Neural cell (in vitro differentiated cells): Measurements from ENCODE around the gene BCOR.

ENCODE experiments used
- EP300 ChIP-seq: fragments of 450-650 bp; conservative IDR thresholded peaks from 2 replicates; pipeline ENCODE4 v1.6.1; 2014; ENCODE audit warnings: antibody characterized with exemption, mild to moderate bottlenecking, moderate library complexity; ENCODE audit not compliant: poor library complexity, severe bottlenecking
- EZH2 ChIP-seq: fragments of 200-600, 300-800 bp; shearing (Covaris generic), sonication (generic); IDR thresholded peaks from 2 replicates; pipeline ENCODE4 v1.6.1; 2014; ENCODE audit warnings: antibody characterized with exemption, low read length, borderline replicate concordance, mild to moderate bottlenecking; ENCODE audit not compliant: insufficient read depth, poor library complexity, severe bottlenecking
- POLR2AphosphoS5 ChIP-seq: IDR thresholded peaks from 2 replicates; pipeline ENCODE4 v1.6.1; 2012
- RAD21 ChIP-seq: fragments of 450-650 bp; conservative IDR thresholded peaks from 2 replicates; pipeline ENCODE4 v1.6.1; 2014; ENCODE audit warnings: antibody characterized with exemption, mild to moderate bottlenecking, moderate library complexity
- REST ChIP-seq: IDR thresholded peaks from 2 replicates; pipeline ENCODE4 v1.6.1; 2012; ENCODE audit warnings: borderline replicate concordance
- SMC3 ChIP-seq: fragments of 450-650 bp; conservative IDR thresholded peaks from 2 replicates; pipeline ENCODE4 v1.6.1; 2014; ENCODE audit warnings: antibody characterized with exemption, mild to moderate bottlenecking, moderate library complexity; ENCODE audit not compliant: poor library complexity
- TAF1 ChIP-seq: IDR thresholded peaks from 2 replicates; pipeline ENCODE4 v1.6.1; 2012; ENCODE audit warnings: low read depth
- TF ChIP-seq, protein P1 (sequence below): fragments of 450-650 bp; IDR thresholded peaks from 2 replicates; pipeline ENCODE4 v1.5.1; 2014; ENCODE audit warnings: antibody characterized with exemption, mild to moderate bottlenecking, moderate library complexity; ENCODE audit not compliant: poor library complexity, severe bottlenecking

DNA sequence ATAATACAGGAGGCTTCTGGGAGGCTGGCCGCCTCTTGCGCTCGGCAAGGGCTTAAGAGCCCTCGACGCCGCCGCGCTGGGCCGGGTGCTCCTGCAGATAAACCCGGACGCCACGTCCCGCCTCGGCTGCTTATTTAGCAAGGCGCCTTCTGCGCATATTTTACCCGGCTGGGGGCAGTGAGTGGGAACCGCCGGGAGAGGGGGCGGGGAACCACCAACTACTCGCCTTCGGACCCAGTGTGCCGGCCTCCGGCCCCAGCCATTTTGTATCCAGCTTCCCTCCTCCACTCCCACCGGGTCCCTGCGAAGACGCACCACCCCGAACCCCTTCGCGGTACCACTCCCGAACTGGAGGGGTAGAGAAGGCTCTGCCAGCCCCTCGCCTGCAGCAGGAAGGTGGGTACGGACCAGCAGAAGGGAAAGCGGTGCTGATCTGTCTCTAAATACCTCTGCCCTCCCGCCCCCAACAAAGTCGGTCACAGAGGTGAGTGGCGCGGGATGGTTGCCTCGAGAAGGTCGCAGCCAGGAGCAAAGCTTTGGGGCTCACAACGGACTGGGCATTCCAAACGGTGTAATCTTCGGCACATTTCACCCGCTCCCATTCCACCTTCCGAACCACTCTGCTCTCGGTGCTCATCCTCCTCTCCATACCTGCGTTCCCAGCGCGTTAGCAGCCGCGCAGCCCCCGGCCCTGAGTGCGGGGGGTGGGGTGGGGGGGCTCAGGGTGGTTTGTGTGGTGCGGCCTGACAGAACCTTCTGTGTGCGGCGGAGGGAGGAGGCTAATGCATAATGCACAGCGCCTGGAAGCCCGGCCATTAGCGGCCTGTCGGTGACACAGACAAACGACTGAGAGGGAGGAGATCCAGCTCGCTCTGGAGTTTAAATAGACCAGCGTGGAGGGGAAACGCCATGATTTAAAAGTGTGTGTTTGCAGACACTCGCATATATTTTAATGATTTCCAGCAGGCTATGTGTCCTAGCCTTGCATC is 4.9 kb upstream of the BCOR start:
- TF ChIP-seq TAF1 (no peak), REST (no peak), EP300 (no peak), POLR2AphosphoS5 (no peak), RAD21 (no peak), SMC3 (no peak), EZH2 (no peak)
- TF ChIP-seq, protein P1, sequence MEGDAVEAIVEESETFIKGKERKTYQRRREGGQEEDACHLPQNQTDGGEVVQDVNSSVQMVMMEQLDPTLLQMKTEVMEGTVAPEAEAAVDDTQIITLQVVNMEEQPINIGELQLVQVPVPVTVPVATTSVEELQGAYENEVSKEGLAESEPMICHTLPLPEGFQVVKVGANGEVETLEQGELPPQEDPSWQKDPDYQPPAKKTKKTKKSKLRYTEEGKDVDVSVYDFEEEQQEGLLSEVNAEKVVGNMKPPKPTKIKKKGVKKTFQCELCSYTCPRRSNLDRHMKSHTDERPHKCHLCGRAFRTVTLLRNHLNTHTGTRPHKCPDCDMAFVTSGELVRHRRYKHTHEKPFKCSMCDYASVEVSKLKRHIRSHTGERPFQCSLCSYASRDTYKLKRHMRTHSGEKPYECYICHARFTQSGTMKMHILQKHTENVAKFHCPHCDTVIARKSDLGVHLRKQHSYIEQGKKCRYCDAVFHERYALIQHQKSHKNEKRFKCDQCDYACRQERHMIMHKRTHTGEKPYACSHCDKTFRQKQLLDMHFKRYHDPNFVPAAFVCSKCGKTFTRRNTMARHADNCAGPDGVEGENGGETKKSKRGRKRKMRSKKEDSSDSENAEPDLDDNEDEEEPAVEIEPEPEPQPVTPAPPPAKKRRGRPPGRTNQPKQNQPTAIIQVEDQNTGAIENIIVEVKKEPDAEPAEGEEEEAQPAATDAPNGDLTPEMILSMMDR: no peak
